GM12878 (cell line): Measurements from ENCODE around the gene SLC26A8. TPM values are rescaled to one million over a fixed set of nuclear protein-coding genes. Genes with fewer than 3 reads are reported as not detected.

Experiments
- ATF3 ChIP-seq: IDR thresholded peaks from 2 replicates; pipeline ENCODE4 v1.6.1; 2011; ENCODE audit warnings: low read depth, mild to moderate bottlenecking, low read length, moderate library complexity, borderline replicate concordance; ENCODE audit errors: extremely low read depth
- ATF7 ChIP-seq: fragments of 450-650 bp; IDR thresholded peaks from 2 replicates; pipeline ENCODE4 v1.6.1; 2016; ENCODE audit warnings: low read depth, mild to moderate bottlenecking
- BCL3 ChIP-seq: IDR thresholded peaks from 2 replicates; pipeline ENCODE4 v1.6.1; 2011; ENCODE audit warnings: borderline replicate concordance, low read depth, mild to moderate bottlenecking, moderate library complexity, low read length; ENCODE audit not compliant: insufficient read depth, poor library complexity, severe bottlenecking
- CTCF ChIP-seq, 3 experiments: IDR thresholded peaks in 2 of 3; conservative IDR thresholded peaks in 1 of 3; 2 replicates each; pipeline ENCODE4 v1.5.1; 2011; ENCODE audit warnings: low read depth in 3 of 3, low read length in 3 of 3, mild to moderate bottlenecking in 3 of 3, control low read depth in 2 of 3, moderate library complexity in 2 of 3, inconsistent platforms in 1 of 3, mixed read lengths in 1 of 3; ENCODE audit not compliant: control insufficient read depth in 2 of 3, insufficient read depth in 1 of 3; ENCODE audit errors: extremely low read depth in 1 of 3
- EED ChIP-seq: sonication (generic); IDR thresholded peaks from 2 replicates; pipeline ENCODE4 v1.6.1; 2016; ENCODE audit warnings: antibody characterized with exemption, low read depth
- JUNB ChIP-seq: IDR thresholded peaks from 2 replicates; pipeline ENCODE4 v1.6.1; 2016; ENCODE audit warnings: antibody characterized with exemption, mild to moderate bottlenecking
- MYB ChIP-seq: fragments of 150-350 bp; IDR thresholded peaks from 2 replicates; pipeline ENCODE4 v1.6.1; 2014; ENCODE audit warnings: mild to moderate bottlenecking, low read depth, low read length, borderline replicate concordance
- MYC ChIP-seq: IDR thresholded peaks from 2 replicates; pipeline ENCODE4 v1.6.1; 2011; ENCODE audit warnings: mild to moderate bottlenecking, low read length, moderate library complexity, inconsistent platforms; ENCODE audit not compliant: insufficient read depth, insufficient replicate concordance, insufficient read length, severe bottlenecking
- NKRF ChIP-seq: fragments of 450-650 bp; conservative IDR thresholded peaks from 2 replicates; pipeline ENCODE4 v1.6.1; 2017; ENCODE audit warnings: mild to moderate bottlenecking, moderate library complexity
- PAX8 ChIP-seq: fragments of 450-650 bp; IDR thresholded peaks from 2 replicates; pipeline ENCODE4 v1.6.1; 2017; ENCODE audit warnings: mild to moderate bottlenecking, moderate library complexity
- SRF ChIP-seq, 2 experiments: IDR thresholded peaks; 2 replicates each; pipeline ENCODE4 v1.6.1; 2011; ENCODE audit warnings: low read depth in 2 of 2, low read length in 2 of 2, mild to moderate bottlenecking in 1 of 2, moderate library complexity in 1 of 2
- YY1 ChIP-seq: IDR thresholded peaks from 2 replicates; pipeline ENCODE4 v1.6.1; 2011; ENCODE audit warnings: low read depth, mild to moderate bottlenecking, low read length
- ZBTB11 ChIP-seq: fragments of 450-650 bp; formaldehyde crosslinking; IDR thresholded peaks from 2 replicates; pipeline ENCODE4 v1.5.0; 2022; ENCODE audit warnings: mild to moderate bottlenecking, missing genetic modification characterization
- ZNF274 ChIP-seq: IDR thresholded peaks from one replicate; pipeline ENCODE4 v1.8.0; 2011; ENCODE audit not compliant: insufficient read length, insufficient read depth
- ZZZ3 ChIP-seq: IDR thresholded peaks from 2 replicates; pipeline ENCODE4 v1.6.1; 2011; ENCODE audit warnings: low read depth; ENCODE audit not compliant: control insufficient read depth, insufficient read length
- polyA plus RNA-seq, 11 experiments: library from polyadenylated mRNA; depleted of rRNA in 4 of 11; unstranded in 6 of 11; stranded (reverse) in 5 of 11; fragments of >200 nt; fragmentation: Nextera tagmentation in 4 of 11; fragmentation: Illumina TruSeq in 1 of 11; extraction: Ambion mirVana in 4 of 11; extraction: Trizol in 1 of 11; gene quantifications; 1 replicate in 1 of 11; 2 replicates in 10 of 11; pipeline versions ENCODE4 v1.2.1 to v1.2.3, GENCODE V29; 2011 to 2016; ENCODE audit warnings: inconsistent platforms in 2 of 11, missing spikeins in 2 of 11, low read depth in 1 of 11
- total RNA-seq, 4 experiments: library from RNA; depleted of rRNA in 3 of 4; stranded (reverse); fragments of >200 nt in 3 of 4; fragmentation: Illumina TruSeq in 1 of 4; extraction: Trizol in 1 of 4; gene quantifications; 2 replicates each; pipeline versions ENCODE4 v1.2.1 to v1.2.3, GENCODE V29; 2013 to 2021
- TF ChIP-seq, protein P1 (sequence below): IDR thresholded peaks from 2 replicates; pipeline ENCODE4 v1.6.1; 2012; ENCODE audit warnings: low read depth, low read length, improper control_type of control experiment

Gene SLC26A8
- total and polyA plus RNA-seq, 10 of the 15 experiments (the other 5 are each of a cell fraction or from before 2014, with no cell fraction given), result 0.09 to 0.95 (median 0.27) TPM; not detected in 2

DNA sequence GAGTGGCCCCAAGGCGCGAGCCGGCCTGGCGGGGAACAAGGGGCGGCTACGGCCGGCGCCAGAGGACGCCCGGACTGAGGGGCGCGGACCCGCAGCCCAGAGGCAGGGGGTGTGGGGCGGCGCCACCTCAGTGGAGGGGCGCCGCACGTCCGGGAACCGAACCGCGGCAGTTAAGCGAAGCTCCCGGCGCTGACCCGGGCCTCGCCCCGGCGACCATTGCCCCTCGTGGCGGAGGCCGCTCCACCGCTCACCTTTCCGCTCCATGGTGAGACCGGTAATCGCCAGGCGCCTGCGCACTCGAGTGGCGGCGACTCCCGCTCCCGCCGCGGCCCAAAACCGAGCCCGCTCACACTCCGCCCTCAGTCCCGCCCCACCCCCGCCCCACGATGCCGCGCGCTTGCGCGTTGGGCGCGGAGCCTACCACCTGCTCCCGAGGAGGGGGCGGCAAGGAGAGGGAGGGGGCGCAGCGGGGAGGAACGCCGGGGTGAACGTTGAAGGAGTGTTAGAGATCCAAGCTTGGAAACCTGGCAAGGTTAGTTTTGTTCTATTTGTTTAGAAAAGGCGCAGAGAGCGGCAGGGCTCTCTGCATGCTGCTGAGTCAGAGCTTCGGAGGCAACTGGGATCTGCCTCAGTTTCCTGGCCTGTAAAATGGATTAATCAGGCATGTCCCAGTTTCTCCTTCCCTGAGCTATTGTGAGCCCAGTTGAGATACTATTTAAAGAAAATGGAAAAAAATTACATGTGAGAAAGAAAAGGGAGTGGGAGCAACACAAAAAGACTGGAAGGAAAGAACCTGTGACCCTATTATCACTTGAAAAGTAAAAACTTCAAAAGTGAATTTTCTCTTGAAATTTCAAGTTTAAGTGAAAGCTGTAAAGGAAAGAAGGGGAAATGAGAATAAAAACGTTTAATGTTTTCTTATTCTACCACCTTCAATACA, 103.4 kb downstream of the SLC26A8 start, which contains the start of gene SRPK1 (continued):
- TF ChIP-seq CTCF (IDR thresholded peaks at IDR 0.05 in 2 of 3, conservative IDR thresholded peaks at IDR 0.05 in 1 of 3; ENCODE audit: control insufficient read depth in 2 of 3, extremely low read depth in 1 of 3, insufficient read depth in 1 of 3, low read depth in 3 of 3, low read length in 3 of 3), result no peak
- no peak for TF ChIP-seq JUNB
- TF ChIP-seq MYB, result no peak
- no peak for TF ChIP-seq ZBTB11 (CRISPR knock-in tag)
- TF ChIP-seq BCL3, result no peak
- TF ChIP-seq ATF7, result peak; percentile 87
- no peak for TF ChIP-seq ZNF274
- TF ChIP-seq EED, result no peak
- no peak for TF ChIP-seq ZZZ3
- peak; percentile 50 for TF ChIP-seq MYC
- TF ChIP-seq SRF (IDR thresholded peaks at IDR 0.05; ENCODE audit: low read depth in 2 of 2, low read length in 2 of 2), result no peak
- TF ChIP-seq YY1, result peak; percentile 86
- no peak for TF ChIP-seq ATF3
- no peak for TF ChIP-seq PAX8
- TF ChIP-seq, protein P1, sequence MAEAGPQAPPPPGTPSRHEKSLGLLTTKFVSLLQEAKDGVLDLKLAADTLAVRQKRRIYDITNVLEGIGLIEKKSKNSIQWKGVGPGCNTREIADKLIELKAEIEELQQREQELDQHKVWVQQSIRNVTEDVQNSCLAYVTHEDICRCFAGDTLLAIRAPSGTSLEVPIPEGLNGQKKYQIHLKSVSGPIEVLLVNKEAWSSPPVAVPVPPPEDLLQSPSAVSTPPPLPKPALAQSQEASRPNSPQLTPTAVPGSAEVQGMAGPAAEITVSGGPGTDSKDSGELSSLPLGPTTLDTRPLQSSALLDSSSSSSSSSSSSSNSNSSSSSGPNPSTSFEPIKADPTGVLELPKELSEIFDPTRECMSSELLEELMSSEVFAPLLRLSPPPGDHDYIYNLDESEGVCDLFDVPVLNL, result peak; percentile 56
- TF ChIP-seq NKRF, result no peak; the same call in 1 of the 2 replicates
